Measurements from ENCODE around the gene ITPKA.

Gene ITPKA

DNA sequence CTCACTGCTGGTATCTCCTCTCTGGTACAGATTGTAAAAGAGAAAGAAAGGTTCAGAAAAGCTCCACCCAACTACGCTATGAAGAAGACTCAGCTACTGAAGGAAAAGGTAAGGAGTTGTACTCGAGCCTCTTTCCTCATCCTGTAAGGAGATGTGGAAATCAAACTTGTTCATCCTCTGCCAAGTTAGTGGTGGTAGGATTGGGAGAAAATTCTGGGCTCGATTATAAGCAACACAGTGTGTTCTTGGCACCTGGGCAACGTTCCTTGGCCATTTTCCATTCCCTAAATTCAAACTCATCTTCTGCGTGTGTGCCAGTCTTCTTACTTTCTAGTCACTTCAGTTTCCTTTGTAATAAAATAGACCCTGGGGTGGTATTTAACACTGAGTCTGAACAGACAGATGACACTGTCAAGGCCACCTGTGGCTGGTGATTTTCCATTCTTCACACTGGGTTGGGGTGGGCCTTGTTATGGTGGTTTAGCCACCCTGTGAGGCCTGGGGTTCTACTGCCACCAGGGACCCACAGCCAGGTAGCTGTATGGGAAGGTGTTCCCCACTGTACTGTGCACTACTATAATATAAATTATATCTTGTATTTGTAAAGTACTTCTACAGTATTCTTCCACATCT is 17.1 kb upstream of the ITPKA start:
- Histone ChIP-seq H3K4me3 (ENCODE audit: low read depth in 1 of 2, low read length in 2 of 2) (no peak overlapping the region), H3K9ac (ENCODE audit: low read depth, low read length) (no peak overlapping the region), H3K27me3 (ENCODE audit: insufficient read depth, low read length, poor library complexity) (no peaks in the 10 kb centered on the region), H3K36me3 (ENCODE audit: insufficient read depth, low read length) (peaks cover 79% of the 10 kb centered on the region), H3K79me2 (ENCODE audit: insufficient read depth, low read length) (no peaks in the 10 kb centered on the region), H2AFZ (ENCODE audit: low read depth, low read length) (no peak overlapping the region), H3K4me2 (ENCODE audit: insufficient read depth, low read length) (no peak overlapping the region), H4K20me1 (ENCODE audit: insufficient read depth, low read length) (no peaks in the 10 kb centered on the region), H3K27ac (ENCODE audit: low read length) (no peak overlapping the region), H3K9me3 (ENCODE audit: insufficient read depth, low read length, severe bottlenecking) (no peaks in the 10 kb centered on the region), H3K4me1 (ENCODE audit: insufficient read depth, low read length) (no peaks in the 10 kb centered on the region)
- TF ChIP-seq CTCF (IDR thresholded peaks at IDR 0.05; ENCODE audit: borderline replicate concordance, extremely low read depth, low read length, poor library complexity, severe bottlenecking) = no peak
- no peak for TF ChIP-seq EZH2 (IDR thresholded peaks at IDR 0.05; ENCODE audit: borderline replicate concordance, low read depth, low read length, severe bottlenecking)
- ATAC-seq (ENCODE audit: insufficient read depth, low read depth) = no peak
- DNase-seq = no peak

GRCh38 chr15:41480396-41481140 is 13.1 kb upstream of the ITPKA start:
- Histone ChIP-seq H3K4me1 (ENCODE audit: insufficient read depth, low read length) (no peaks in the 10 kb centered on the region), H3K27me3 (ENCODE audit: insufficient read depth, low read length, poor library complexity) (no peaks in the 10 kb centered on the region), H4K20me1 (ENCODE audit: insufficient read depth, low read length) (no peaks in the 10 kb centered on the region), H2AFZ (ENCODE audit: low read depth, low read length) (no peak overlapping the region), H3K4me3 (ENCODE audit: low read depth in 1 of 2, low read length in 2 of 2) (no peak overlapping the region), H3K9me3 (ENCODE audit: insufficient read depth, low read length, severe bottlenecking) (no peaks in the 10 kb centered on the region), H3K36me3 (ENCODE audit: insufficient read depth, low read length) (peaks cover 65% of the 10 kb centered on the region), H3K4me2 (ENCODE audit: insufficient read depth, low read length) (no peak overlapping the region), H3K27ac (ENCODE audit: low read length) (no peak overlapping the region), H3K79me2 (ENCODE audit: insufficient read depth, low read length) (no peaks in the 10 kb centered on the region), H3K9ac (ENCODE audit: low read depth, low read length) (no peak overlapping the region)
- no peak for TF ChIP-seq CTCF (IDR thresholded peaks at IDR 0.05; ENCODE audit: borderline replicate concordance, extremely low read depth, low read length, poor library complexity, severe bottlenecking)
- TF ChIP-seq EZH2 (IDR thresholded peaks at IDR 0.05; ENCODE audit: borderline replicate concordance, low read depth, low read length, severe bottlenecking) = no peak
- no peak for DNase-seq
- no peak for ATAC-seq (ENCODE audit: insufficient read depth, low read depth)

GRCh38 chr15:41482110-41482877 is 11.4 kb upstream of the ITPKA start:
- H3K79me2 ChIP-seq (ENCODE audit: insufficient read depth, low read length) = no peaks in the 10 kb centered on the region
- no peak overlapping the region for H3K4me2 ChIP-seq (ENCODE audit: insufficient read depth, low read length)
- TF ChIP-seq EZH2 (IDR thresholded peaks at IDR 0.05; ENCODE audit: borderline replicate concordance, low read depth, low read length, severe bottlenecking) = no peak
- no peak for TF ChIP-seq CTCF (IDR thresholded peaks at IDR 0.05; ENCODE audit: borderline replicate concordance, extremely low read depth, low read length, poor library complexity, severe bottlenecking)
- no peak overlapping the region for H3K9ac ChIP-seq (ENCODE audit: low read depth, low read length)
- H3K27ac ChIP-seq (ENCODE audit: low read length) = no peak overlapping the region
- DNase-seq (no peak), ATAC-seq (ENCODE audit: insufficient read depth, low read depth) (no peak)
- no peak overlapping the region for H2AFZ ChIP-seq (ENCODE audit: low read depth, low read length)
- no peaks in the 10 kb centered on the region for H3K9me3 ChIP-seq (ENCODE audit: insufficient read depth, low read length, severe bottlenecking)
- H3K4me1 ChIP-seq (ENCODE audit: insufficient read depth, low read length) = no peaks in the 10 kb centered on the region
- H4K20me1 ChIP-seq (ENCODE audit: insufficient read depth, low read length) = no peaks in the 10 kb centered on the region
- H3K27me3 ChIP-seq (ENCODE audit: insufficient read depth, low read length, poor library complexity) = no peaks in the 10 kb centered on the region
- H3K36me3 ChIP-seq (ENCODE audit: insufficient read depth, low read length) = peaks cover 48% of the 10 kb centered on the region
- no peak overlapping the region for H3K4me3 ChIP-seq (ENCODE audit: low read depth in 1 of 2, low read length in 2 of 2)
